ENCODE data around the gene EPB41L1.

GRCh38 chr20:36259177-36260061 is 104.9 kb downstream of the EPB41L1 start:
- TF ChIP-seq CTCF (optimal IDR thresholded peaks at IDR 0.05 in 1 of 3, IDR thresholded peaks at IDR 0.05 in 1 of 3, conservative IDR thresholded peaks at IDR 0.05 in 1 of 3; ENCODE audit: extremely low read depth in 1 of 3, insufficient read depth in 2 of 3, low read length in 3 of 3) (no peak), EZH2 (IDR thresholded peaks at IDR 0.05; ENCODE audit: low read length) (no peak)
